Measurements from ENCODE around the gene HMCN2. TPM values are rescaled to one million over a fixed set of nuclear protein-coding genes. Genes with fewer than 3 reads are reported as not detected.
A peak's percentile ranks its signal among the peaks of the same experiment; 100 is the strongest.

The HMCN2 gene
- total RNA-seq, 6 experiments from 2014 or later: under 0.01 to 0.05 (median 0.02) TPM; not detected in 3

- peaks cover 21% of the 10 kb centered on the region for H3K27me3 Mint-ChIP-seq (ENCODE audit: insufficient read depth)
- no peak overlapping the region for H3K4me3 Mint-ChIP-seq
- no peaks in the 10 kb centered on the region for H3K9me3 Mint-ChIP-seq
- H3K27ac Mint-ChIP-seq: no peak overlapping the region
- DNase-seq: no peak
- H3K4me1 Mint-ChIP-seq (ENCODE audit: low read depth): peaks cover 10% of the 10 kb centered on the region
- no peak for TF ChIP-seq CTCF (IDR thresholded peaks at IDR 0.05)
- no peaks in the 10 kb centered on the region for H3K36me3 Mint-ChIP-seq (ENCODE audit: low read depth)
Measured at GRCh38 chr9:130325921-130326320, 60.4 kb downstream of the HMCN2 start.

GRCh38 chr9:130327070-130327780 lies 61.7 kb downstream of the HMCN2 start:
- H3K27me3 Mint-ChIP-seq (ENCODE audit: insufficient read depth): peaks cover 21% of the 10 kb centered on the region
- H3K4me1 Mint-ChIP-seq (ENCODE audit: low read depth): peaks cover 15% of the 10 kb centered on the region
- H3K27ac Mint-ChIP-seq: no peak overlapping the region
- no peaks in the 10 kb centered on the region for H3K36me3 Mint-ChIP-seq (ENCODE audit: low read depth)
- H3K9me3 Mint-ChIP-seq: no peaks in the 10 kb centered on the region
- DNase-seq: no peak
- peak; percentile 58 for TF ChIP-seq CTCF (IDR thresholded peaks at IDR 0.05)
- H3K4me3 Mint-ChIP-seq: no peak overlapping the region

- Mint-ChIP-seq H3K4me1 (ENCODE audit: low read depth) (peaks cover 15% of the 10 kb centered on the region), H3K4me3 (no peak overlapping the region), H3K9me3 (no peaks in the 10 kb centered on the region), H3K27ac (no peak overlapping the region), H3K27me3 (ENCODE audit: insufficient read depth) (peaks cover 28% of the 10 kb centered on the region), H3K36me3 (ENCODE audit: low read depth) (no peaks in the 10 kb centered on the region)
- no peak for TF ChIP-seq CTCF (IDR thresholded peaks at IDR 0.05)
- no peak for DNase-seq
Measured at GRCh38 chr9:130327781-130328348, 62.3 kb downstream of the HMCN2 start.

- peaks cover 15% of the 10 kb centered on the region for H3K4me1 Mint-ChIP-seq (ENCODE audit: low read depth)
- H3K27me3 Mint-ChIP-seq (ENCODE audit: insufficient read depth): peaks cover 29% of the 10 kb centered on the region
- no peak for TF ChIP-seq CTCF (IDR thresholded peaks at IDR 0.05)
- no peaks in the 10 kb centered on the region for H3K36me3 Mint-ChIP-seq (ENCODE audit: low read depth)
- no peak for DNase-seq
- no peaks in the 10 kb centered on the region for H3K9me3 Mint-ChIP-seq
- H3K27ac Mint-ChIP-seq: no peak overlapping the region
- H3K4me3 Mint-ChIP-seq: peak overlapping the region; percentile 23
Measured at GRCh38 chr9:130328349-130328801, 62.8 kb downstream of the HMCN2 start.

GRCh38 chr9:130329061-130329460 lies 63.5 kb downstream of the HMCN2 start:
- Mint-ChIP-seq H3K27me3 (ENCODE audit: insufficient read depth) (peaks cover 29% of the 10 kb centered on the region), H3K36me3 (ENCODE audit: low read depth) (no peaks in the 10 kb centered on the region), H3K4me3 (no peak overlapping the region), H3K27ac (no peak overlapping the region), H3K9me3 (no peaks in the 10 kb centered on the region), H3K4me1 (ENCODE audit: low read depth) (peaks cover 15% of the 10 kb centered on the region)
- no peak for DNase-seq
- no peak for TF ChIP-seq CTCF (IDR thresholded peaks at IDR 0.05)
